Activated CD4-positive, alpha-beta T cell treated with anti-CD3 and anti-CD28 coated beads, Interleukin-2, Interleukin-4, amounts not matched to agents 100 ng/mL and 50 ng/mL, durations not matched to agents 16 hours and 8 hours (primary cell): ENCODE data around the gene IL31RA.
"Not testable (repeated sequence)": the region's sequence is repeated elsewhere in the genome, so short reads cannot be mapped to it uniquely, and the experiment has no call there.

Experiments
- DNase-seq: peaks from one replicate; pipeline ENCODE4 v3.0.0-alpha.2; 2020; ENCODE audit warnings: low spot score

Gene IL31RA

DNA sequence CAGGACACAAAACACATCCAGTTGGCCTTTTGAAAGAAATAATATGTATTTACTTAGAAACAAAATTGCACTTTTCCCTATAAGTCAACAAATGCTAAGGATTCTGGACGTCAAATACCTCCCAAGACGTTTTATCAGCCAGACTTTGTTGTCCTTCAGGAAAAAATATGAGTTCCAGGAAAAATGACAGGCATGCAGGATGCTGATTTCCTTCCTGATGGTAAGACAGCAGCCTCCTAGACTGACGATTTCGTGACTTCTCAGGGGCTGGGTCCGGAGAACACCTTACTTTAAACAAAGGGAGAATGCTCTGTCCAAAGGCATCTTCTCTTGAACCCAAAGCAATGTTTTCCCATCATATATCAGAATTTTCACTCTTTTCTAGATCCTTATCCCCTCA is 74.6 kb downstream of the IL31RA start:
- DNase-seq: no peak

- DNase-seq: no peak
These were observed 75.3 kb downstream of the IL31RA start for GRCh38 chr5:55926476-55926875.

GRCh38 chr5:55927861-55928655 is 76.9 kb downstream of the IL31RA start:
- DNase-seq: no peak

- no peak for DNase-seq
These were observed 78.1 kb downstream of the IL31RA start for GRCh38 chr5:55929020-55929799.

- no peak for DNase-seq
These were observed 81.5 kb downstream of the IL31RA start for GRCh38 chr5:55932700-55933099.

- no peak for DNase-seq
These were observed 82.4 kb downstream of the IL31RA start for GRCh38 chr5:55933377-55934114.

- no peak for DNase-seq
These were observed 83.0 kb downstream of the IL31RA start for GRCh38 chr5:55934115-55934613.

GRCh38 chr5:55934720-55935119 is 83.6 kb downstream of the IL31RA start:
- no peak for DNase-seq

DNA sequence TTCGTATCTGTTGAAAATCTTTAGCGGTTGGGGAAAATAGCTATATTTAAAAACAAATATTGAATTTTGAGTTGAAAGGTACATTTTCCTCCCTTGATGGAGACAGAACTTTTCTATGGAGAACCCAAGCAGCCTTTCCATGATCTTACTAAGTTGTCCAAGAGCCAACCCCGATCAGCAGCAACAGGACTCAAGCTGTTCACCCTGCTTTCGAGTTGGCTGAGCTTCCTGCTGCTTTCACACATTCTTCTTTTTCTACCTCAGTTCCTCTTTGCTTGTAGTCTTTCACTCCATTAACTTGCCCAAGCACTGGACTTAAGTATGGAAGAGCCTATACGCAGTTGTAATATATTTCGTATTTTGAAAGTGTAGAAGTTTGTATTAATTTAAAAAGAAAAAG is 84.2 kb downstream of the IL31RA start:
- DNase-seq: no peak

- DNase-seq: peak; percentile 82
These were observed 85.0 kb downstream of the IL31RA start for GRCh38 chr5:55936100-55936693.

GRCh38 chr5:55937598-55937997 is 86.4 kb downstream of the IL31RA start:
- DNase-seq: not testable (repeated sequence)

DNA sequence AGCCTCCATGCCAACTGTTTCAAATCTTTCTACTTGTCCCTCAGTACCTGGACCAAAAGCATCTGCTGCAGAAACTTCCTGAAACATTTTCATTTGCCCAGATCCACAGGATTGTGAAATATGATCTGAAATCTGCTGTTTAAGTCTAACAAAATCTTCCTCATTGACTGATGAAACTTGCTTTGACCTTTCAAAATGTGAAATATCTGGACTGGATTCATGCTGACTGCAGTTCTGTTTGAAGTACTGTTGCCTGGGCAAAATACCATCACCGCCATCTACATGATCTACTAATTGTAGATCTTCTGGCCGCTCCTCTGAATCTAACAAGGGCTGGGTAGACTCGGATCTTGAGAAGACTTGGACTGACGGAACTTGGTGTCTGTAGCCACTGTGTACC is 90.0 kb downstream of the IL31RA start:
- DNase-seq: not testable (repeated sequence)

DNA sequence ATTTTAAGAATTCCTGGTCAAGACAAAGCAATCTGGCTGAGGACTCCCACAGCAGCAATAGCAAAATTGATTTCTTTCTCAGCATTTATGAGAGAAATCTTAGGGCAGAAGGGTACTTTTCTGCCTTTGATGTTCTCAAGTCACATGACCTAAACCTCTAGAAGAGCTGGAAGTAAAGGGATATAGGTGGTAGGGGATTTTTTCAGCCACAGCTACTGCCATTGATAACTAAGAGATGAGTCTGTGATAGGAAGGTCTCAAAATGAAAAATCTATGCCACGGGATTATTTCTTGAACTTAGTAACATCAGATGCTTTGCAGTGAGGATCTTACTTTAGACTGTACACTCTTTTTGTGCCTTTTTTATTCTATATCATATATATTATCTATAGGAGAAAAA is 108.1 kb downstream of the IL31RA start:
- DNase-seq: peak; percentile 35

- no peak for DNase-seq
These were observed 109.6 kb downstream of the IL31RA start for GRCh38 chr5:55960779-55961178.

GRCh38 chr5:55965525-55965924 is 114.4 kb downstream of the IL31RA start:
- no peak for DNase-seq

GRCh38 chr5:55966284-55966683 is 115.1 kb downstream of the IL31RA start:
- no peak for DNase-seq

DNA sequence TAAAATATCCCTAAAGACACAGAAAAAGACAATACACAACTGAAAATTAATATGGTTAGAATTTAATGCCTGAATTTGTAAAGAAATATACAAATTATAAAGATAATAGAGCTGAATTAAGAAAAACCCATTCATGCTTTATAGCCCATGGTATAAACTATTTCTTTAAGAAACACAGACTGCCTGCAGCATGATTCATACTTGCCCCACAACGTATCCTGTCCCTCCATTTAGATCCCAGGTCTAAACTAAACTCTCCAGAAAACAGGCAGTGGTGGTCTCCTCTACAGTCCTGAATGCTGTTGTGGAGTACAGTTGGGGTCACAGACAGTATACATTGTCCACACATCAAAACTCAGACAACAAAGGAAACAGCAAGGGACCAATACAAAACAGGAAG is 118.8 kb downstream of the IL31RA start:
- no peak for DNase-seq
